GM12865 (cell line): ENCODE measurements around the gene ZCCHC24.

Experiments used
- DNase-seq: peaks from one replicate; pipeline ENCODE4 v3.0.0; 2010; ENCODE audit warnings: low read depth
- H3K4me3 ChIP-seq: 2 replicates; pipeline ENCODE4 v1.5.1; 2011; ENCODE audit warnings: mild to moderate bottlenecking, low read depth, low read length, control low read depth
- TF ChIP-seq, protein P1 (sequence below): IDR thresholded peaks from 2 replicates; pipeline ENCODE4 v1.5.1; 2011; ENCODE audit warnings: low read length, control low read depth, low read depth, inconsistent platforms; ENCODE audit not compliant: insufficient read depth; ENCODE audit errors: missing control alignments

The ZCCHC24 gene

GRCh38 chr10:79482304-79482703 is 36.9 kb upstream of the ZCCHC24 start:
- TF ChIP-seq, protein P1, sequence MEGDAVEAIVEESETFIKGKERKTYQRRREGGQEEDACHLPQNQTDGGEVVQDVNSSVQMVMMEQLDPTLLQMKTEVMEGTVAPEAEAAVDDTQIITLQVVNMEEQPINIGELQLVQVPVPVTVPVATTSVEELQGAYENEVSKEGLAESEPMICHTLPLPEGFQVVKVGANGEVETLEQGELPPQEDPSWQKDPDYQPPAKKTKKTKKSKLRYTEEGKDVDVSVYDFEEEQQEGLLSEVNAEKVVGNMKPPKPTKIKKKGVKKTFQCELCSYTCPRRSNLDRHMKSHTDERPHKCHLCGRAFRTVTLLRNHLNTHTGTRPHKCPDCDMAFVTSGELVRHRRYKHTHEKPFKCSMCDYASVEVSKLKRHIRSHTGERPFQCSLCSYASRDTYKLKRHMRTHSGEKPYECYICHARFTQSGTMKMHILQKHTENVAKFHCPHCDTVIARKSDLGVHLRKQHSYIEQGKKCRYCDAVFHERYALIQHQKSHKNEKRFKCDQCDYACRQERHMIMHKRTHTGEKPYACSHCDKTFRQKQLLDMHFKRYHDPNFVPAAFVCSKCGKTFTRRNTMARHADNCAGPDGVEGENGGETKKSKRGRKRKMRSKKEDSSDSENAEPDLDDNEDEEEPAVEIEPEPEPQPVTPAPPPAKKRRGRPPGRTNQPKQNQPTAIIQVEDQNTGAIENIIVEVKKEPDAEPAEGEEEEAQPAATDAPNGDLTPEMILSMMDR: no peak
- no peak overlapping the region for H3K4me3 ChIP-seq
- DNase-seq: no peak

DNA sequence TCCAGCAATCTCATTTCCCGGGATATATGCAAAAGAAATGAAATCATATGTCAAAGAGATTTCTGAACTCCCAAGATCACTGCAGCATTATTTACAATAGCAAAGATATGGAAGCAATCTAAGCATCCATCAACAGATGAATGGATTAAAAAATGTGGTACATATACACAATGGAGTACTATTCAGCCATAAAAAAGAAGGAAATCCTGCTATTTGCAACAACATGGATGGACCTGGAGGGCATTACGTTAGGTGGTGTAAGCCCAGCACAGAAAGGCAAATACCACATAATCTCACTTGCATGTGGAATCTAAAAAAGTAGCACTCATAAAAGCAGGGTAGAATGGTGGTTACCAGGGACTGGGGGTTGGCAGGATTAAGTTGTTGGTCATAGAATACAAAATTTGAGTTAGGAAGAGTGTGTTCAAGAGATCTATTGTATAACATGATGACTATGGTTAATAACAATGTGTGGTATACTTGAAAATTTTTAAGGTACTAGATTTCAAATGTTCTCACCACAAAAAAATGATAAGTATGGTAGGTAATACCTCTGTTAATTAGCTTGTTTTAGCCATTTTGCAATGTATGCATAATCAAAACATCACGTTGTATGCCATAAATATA is 34.0 kb upstream of the ZCCHC24 start:
- no peak for DNase-seq
- TF ChIP-seq, protein P1: no peak
- H3K4me3 ChIP-seq: no peak overlapping the region

GRCh38 chr10:79477456-79477855 is 32.0 kb upstream of the ZCCHC24 start:
- TF ChIP-seq, protein P1: no peak
- DNase-seq: no peak
- H3K4me3 ChIP-seq: no peak overlapping the region

DNA sequence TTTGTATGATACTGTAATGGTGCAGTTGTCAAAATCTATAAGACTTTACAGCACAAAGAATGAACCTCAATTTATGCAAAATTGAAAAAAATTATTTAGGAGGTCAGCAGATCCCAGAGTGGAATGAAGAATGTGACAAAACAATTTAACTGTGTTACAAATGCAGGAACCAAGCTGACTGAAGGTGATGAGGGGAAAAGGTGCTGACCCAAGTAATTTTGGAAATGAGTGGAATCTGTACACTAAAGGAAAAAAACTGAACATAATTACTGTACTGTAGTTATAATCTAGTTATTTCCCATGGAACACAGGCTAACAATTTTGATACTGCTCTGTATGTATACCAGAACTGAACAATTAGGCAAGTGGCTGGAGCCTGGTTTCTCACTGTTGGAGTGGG is 31.2 kb upstream of the ZCCHC24 start:
- DNase-seq: no peak
- TF ChIP-seq, protein P1: no peak
- no peak overlapping the region for H3K4me3 ChIP-seq

GRCh38 chr10:79475877-79476276 is 30.5 kb upstream of the ZCCHC24 start:
- DNase-seq: no peak
- no peak overlapping the region for H3K4me3 ChIP-seq
- TF ChIP-seq, protein P1: no peak

GRCh38 chr10:79475119-79475653 is 29.8 kb upstream of the ZCCHC24 start:
- TF ChIP-seq, protein P1: no peak
- no peak overlapping the region for H3K4me3 ChIP-seq
- no peak for DNase-seq
